Measurements from ENCODE around the gene ADORA1.

ADORA1 gene

GRCh38 chr1:203176273-203177035 lies 48.9 kb downstream of the ADORA1 start:
- DNase-seq: no peak

GRCh38 chr1:203177036-203177405 lies 49.5 kb downstream of the ADORA1 start:
- DNase-seq: no peak

- DNase-seq: no peak
Observed at GRCh38 chr1:203177470-203178039, 50.0 kb downstream of the ADORA1 start.

- no peak for DNase-seq
Observed at GRCh38 chr1:203178083-203178482, 50.6 kb downstream of the ADORA1 start.

GRCh38 chr1:203178821-203179666 lies 51.5 kb downstream of the ADORA1 start:
- DNase-seq: no peak

GRCh38 chr1:203179667-203180005 lies 52.1 kb downstream of the ADORA1 start:
- DNase-seq: no peak

GRCh38 chr1:203180611-203181330 lies 53.2 kb downstream of the ADORA1 start:
- no peak for DNase-seq

- DNase-seq: no peak
Observed at GRCh38 chr1:203181586-203182386, 54.3 kb downstream of the ADORA1 start.

GRCh38 chr1:203182387-203182953 lies 54.9 kb downstream of the ADORA1 start:
- no peak for DNase-seq

- DNase-seq: no peak
Observed at GRCh38 chr1:203183828-203184227, 56.3 kb downstream of the ADORA1 start.

GRCh38 chr1:203184467-203184866 lies 56.9 kb downstream of the ADORA1 start:
- DNase-seq: no peak

- no peak for DNase-seq
Observed at GRCh38 chr1:203185061-203185461, 57.5 kb downstream of the ADORA1 start.

GRCh38 chr1:203185585-203185984 lies 58.1 kb downstream of the ADORA1 start:
- no peak for DNase-seq

- DNase-seq: no peak
Observed at GRCh38 chr1:203186091-203186445, 58.5 kb downstream of the ADORA1 start.

GRCh38 chr1:203186446-203187303 lies 59.1 kb downstream of the ADORA1 start, which contains the start of gene CHI3L1:
Gene CHI3L1, minus strand, starts transcription at chr1:203186704. Its CDS starts 81 bp downstream, at chr1:203186623.
- DNase-seq: no peak

- no peak for DNase-seq
Observed at GRCh38 chr1:203187304-203187685, 59.8 kb downstream of the ADORA1 start.

GRCh38 chr1:203187689-203188264 lies 60.3 kb downstream of the ADORA1 start:
- DNase-seq: no peak

- no peak for DNase-seq
Observed at GRCh38 chr1:203188686-203189232, 61.2 kb downstream of the ADORA1 start.

- DNase-seq: no peak
Observed at GRCh38 chr1:203189951-203190352, 62.4 kb downstream of the ADORA1 start.

- no peak for DNase-seq
Observed at GRCh38 chr1:203190949-203191348, 63.4 kb downstream of the ADORA1 start.

All from NCI-H1436 treated with DMSO at 0.1 percent for 48 hours (cell line).